Measurements from ENCODE around the gene TMTC1. TPM values are rescaled to one million over a fixed set of nuclear protein-coding genes. Genes with fewer than 3 reads are reported as not detected.
A peak's percentile ranks its signal among the peaks of the same experiment; 100 is the strongest.

The TMTC1 gene
- total and polyA plus RNA-seq, 2 of the 8 experiments (the other 6 are each of a cell fraction or from before 2014, with no cell fraction given), result 15.4 to 20.8 TPM

GRCh38 chr12:29707846-29708245 is 75.9 kb downstream of the TMTC1 start:
- Histone ChIP-seq H2BK5ac (ENCODE audit: low read depth, low read length) (0 out of 2 replicates have a peak overlapping the region, but pooled peaks have one; percentile 5), H2BK12ac (ENCODE audit: low read depth, low read length) (no peak overlapping the region), H2AFZ (ENCODE audit: low read length) (no peak overlapping the region), H3K27ac (ENCODE audit: low read depth, low read length) (no peak overlapping the region), H4K5ac (ENCODE audit: insufficient read length, low read depth, low read length) (no peak overlapping the region), H2BK15ac (ENCODE audit: low read length) (no peak overlapping the region), H3K9me3 (ENCODE audit: insufficient read depth in 2 of 2, low read depth in 1 of 2, low read length in 1 of 2) (no peaks in the 10 kb centered on the region), H3K9ac (replicated peaks in 1 of 4; ENCODE audit: extremely low read depth in 1 of 4, low read depth in 3 of 4, low read length in 3 of 4) (no peak overlapping the region), H3K36me3 (ENCODE audit: control insufficient read depth in 2 of 4, insufficient read depth in 4 of 4, low read length in 3 of 4) (peaks cover 0 to 2% (median 0%) of the 10 kb centered on the region in 4 experiments; a peak in 1 of 8 replicates), H3K4me3 (ENCODE audit: extremely low read depth in 1 of 4, insufficient read depth in 2 of 4, low read depth in 3 of 4, low read length in 4 of 4) (no peak overlapping the region), H3K79me2 (ENCODE audit: control insufficient read depth in 1 of 2, insufficient read depth in 2 of 2, low read length in 2 of 2) (no peaks in the 10 kb centered on the region), H3K23me2 (ENCODE audit: low read depth, low read length) (no peaks in the 10 kb centered on the region), H2BK20ac (ENCODE audit: low read length) (no peak overlapping the region), H3K56ac (replicated peaks; ENCODE audit: insufficient read length, low read depth, low read length) (no peak overlapping the region), H4K91ac (replicated peaks; ENCODE audit: insufficient read length, low read length) (no peak overlapping the region), H3K4me2 (ENCODE audit: insufficient read depth in 1 of 2, low read depth in 2 of 2, low read length in 2 of 2) (no peak overlapping the region), H3K27me3 (replicated peaks in 1 of 4; ENCODE audit: control insufficient read depth in 3 of 4, extremely low read depth in 1 of 4, insufficient read depth in 3 of 4, low read length in 3 of 4) (no peaks in the 10 kb centered on the region), H2AK5ac (ENCODE audit: low read depth, low read length) (no peak overlapping the region; the same call in 1 of the 2 replicates), H4K20me1 (replicated peaks in 1 of 2; ENCODE audit: control insufficient read depth in 1 of 2, insufficient read depth in 2 of 2, low read length in 2 of 2) (no peaks in the 10 kb centered on the region), H3K79me1 (ENCODE audit: low read depth, low read length) (no peaks in the 10 kb centered on the region; the same call in 1 of the 2 replicates), H3K23ac (ENCODE audit: insufficient read length) (no peak overlapping the region), H3K4ac (replicated peaks; ENCODE audit: insufficient read length, low read depth, low read length) (no peak overlapping the region), H2BK120ac (replicated peaks; ENCODE audit: low read depth, low read length) (no peak overlapping the region), H4K8ac (ENCODE audit: extremely low read depth, insufficient read depth, low read length) (no peak overlapping the region), H3K4me1 (replicated peaks in 1 of 4; ENCODE audit: control insufficient read depth in 3 of 4, insufficient read depth in 4 of 4, low read length in 3 of 4) (peaks cover 0 to 3% (median 1%) of the 10 kb centered on the region in 4 experiments; a peak in 3 of 7 replicates), H3K14ac (ENCODE audit: insufficient read length) (no peak overlapping the region), H3K18ac (ENCODE audit: extremely low read depth, low read length) (no peak overlapping the region)
- FAIRE-seq, result no peak
- CTCF ChIA-PET (ENCODE audit: partially characterized antibody), result interaction anchor here (0.6 to 1.0 kb wide), 2 partner anchors 182 to 1213 kb away, joined by 3 to 4 read pairs; no protein-coding TSS in a partner anchor
- no peak for DNase-seq (ENCODE audit: low read depth in 1 of 2, low spot score in 2 of 2)
- POLR2A ChIA-PET (ENCODE audit: partially characterized antibody), result no interaction called here
- WGBS, 2 experiments (ENCODE audit: extremely low coverage in 1 of 2, insufficient coverage in 1 of 2, insufficient read length in 1 of 2, insufficient replicate concordance in 2 of 2, low coverage in 1 of 2, low lambda C conversion rate in 2 of 2, missing lambda C conversion rate in 1 of 2), result 95% methylated on average over 2 of the region's 2 CpGs; no CpG with 5 or more reads in 1 of the 2 experiments
- TF ChIP-seq EP300 (IDR thresholded peaks at IDR 0.05; ENCODE audit: borderline replicate concordance in 1 of 2, low read depth in 2 of 2, low read length in 2 of 2) (no peak), JUND (IDR thresholded peaks at IDR 0.05; ENCODE audit: low read length) (no peak), RAD21 (IDR thresholded peaks at IDR 0.05 in 1 of 2, conservative IDR thresholded peaks at IDR 0.05 in 1 of 2; ENCODE audit: low read depth in 2 of 2, low read length in 2 of 2) (no peak), KDM5A (IDR thresholded peaks at IDR 0.05; ENCODE audit: low read length) (no peak), CBX5 (IDR thresholded peaks at IDR 0.05; ENCODE audit: low read depth, low read length) (no peak), EZH2 (IDR thresholded peaks at IDR 0.05; ENCODE audit: low read depth, low read length, severe bottlenecking) (no peak), POLR2A (IDR thresholded peaks at IDR 0.05; ENCODE audit: control extremely low read depth in 1 of 2, low read depth in 2 of 2, low read length in 2 of 2) (no peak), SP1 (IDR thresholded peaks at IDR 0.05; ENCODE audit: low read depth, low read length) (no peak), ASH2L (IDR thresholded peaks at IDR 0.05; ENCODE audit: low read length) (no peak), GTF2F1 (IDR thresholded peaks at IDR 0.05; ENCODE audit: borderline replicate concordance, low read depth, low read length) (no peak), CTCF (IDR thresholded peaks at IDR 0.05; ENCODE audit: control extremely low read depth in 1 of 3, insufficient read depth in 1 of 3, low read depth in 1 of 3, low read length in 3 of 3) (no peak)
